ENCODE results near the gene NPAS4. TPM values are rescaled to one million over a fixed set of nuclear protein-coding genes. Genes with fewer than 3 reads are reported as not detected.

NPAS4 gene
- total and polyA plus RNA-seq, 2 of the 13 experiments (the other 11 are each of a cell fraction or from before 2014, with no cell fraction given), result not detected

DNA sequence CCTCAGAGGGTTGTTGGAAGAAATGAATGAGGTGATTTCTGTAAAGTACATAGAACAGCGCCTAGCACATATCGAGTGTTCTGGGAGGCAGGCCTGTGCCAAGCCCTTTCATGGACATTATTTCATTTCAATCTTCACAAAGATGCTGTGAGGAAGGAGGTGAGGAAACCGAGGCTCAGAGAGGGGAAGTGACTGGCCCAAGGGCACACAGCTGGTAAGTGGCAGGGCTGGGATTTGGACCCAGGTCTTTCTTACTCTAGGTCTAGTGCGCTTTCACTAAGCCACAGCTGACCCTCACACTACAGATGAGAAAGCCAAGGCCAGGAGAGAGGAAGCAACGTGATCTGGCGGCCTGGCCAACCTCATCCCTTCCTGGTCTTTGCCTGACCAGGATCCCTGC is 47.9 kb downstream of the NPAS4 start:
- ChIA-PET CTCF (ENCODE audit: low intra/inter-chr PET ratio, low total read pairs) (no interaction called here), POLR2A (interaction anchor here (1.3 to 3.4 kb wide), 2 partner anchors 11 kb away, joined by 11 to 48 read pairs; partner anchors contain the start of gene DPP3)
- Histone ChIP-seq H3K4me1 (ENCODE audit: insufficient read depth, low read length) (peaks cover 26% of the 10 kb centered on the region), H3K9me3 (ENCODE audit: low read length) (no peaks in the 10 kb centered on the region), H3K79me2 (ENCODE audit: insufficient read depth, low read length) (no peaks in the 10 kb centered on the region), H3K9ac (ENCODE audit: insufficient read depth, low read depth, low read length) (no peak overlapping the region), H3K4me2 (ENCODE audit: low read depth, low read length) (no peak overlapping the region), H2AFZ (ENCODE audit: low read length) (no peak overlapping the region), H3K4me3 (replicated peaks in 1 of 3; ENCODE audit: insufficient read depth in 1 of 3, low read depth in 2 of 3, low read length in 3 of 3) (no peak overlapping the region), H4K20me1 (ENCODE audit: insufficient read depth, low read length) (no peaks in the 10 kb centered on the region; the same call in 1 of the 2 replicates), H3K27me3 (ENCODE audit: control insufficient read depth in 1 of 2, insufficient read depth in 2 of 2, low read length in 2 of 2) (peaks cover 0 to 12% of the 10 kb centered on the region in 2 experiments; a peak in 3 of 5 replicates), H3K36me3 (replicated peaks in 1 of 2; ENCODE audit: control insufficient read depth in 1 of 2, insufficient read depth in 2 of 2, low read length in 2 of 2) (peaks cover 0 to 2% of the 10 kb centered on the region in 2 experiments; a peak in 2 of 5 replicates), H3K27ac (ENCODE audit: extremely low read length, insufficient read depth, low read length) (no peak overlapping the region)
- 97% methylated on average over 5 of the region's 6 CpGs for WGBS (ENCODE audit: low lambda C conversion rate)
- ATAC-seq (no peak), DNase-seq (ENCODE audit: low spot score) (no peak), FAIRE-seq (no peak)
- intact Hi-C loops (cut with micrococcal nuclease; ENCODE audit: unreplicated experiment) (no loop called here), in situ Hi-C loops (cut with HindIII; ENCODE audit: extremely low pct_ligation_motif_present, low pct_unique_long_range_greater_than_20kb) (no loop called here)
- no TSS peak for BruUV-seq (replicated peaks)
- TF ChIP-seq ZNF768 (CRISPR knock-in tag; IDR thresholded peaks at IDR 0.05), result peak; percentile 64; the same call in 1 of the 2 replicates
- TF ChIP-seq, protein P1, sequence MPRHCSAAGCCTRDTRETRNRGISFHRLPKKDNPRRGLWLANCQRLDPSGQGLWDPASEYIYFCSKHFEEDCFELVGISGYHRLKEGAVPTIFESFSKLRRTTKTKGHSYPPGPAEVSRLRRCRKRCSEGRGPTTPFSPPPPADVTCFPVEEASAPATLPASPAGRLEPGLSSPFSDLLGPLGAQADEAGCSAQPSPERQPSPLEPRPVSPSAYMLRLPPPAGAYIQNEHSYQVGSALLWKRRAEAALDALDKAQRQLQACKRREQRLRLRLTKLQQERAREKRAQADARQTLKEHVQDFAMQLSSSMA (CRISPR knock-in tag; IDR thresholded peaks at IDR 0.05), result no peak

DNA sequence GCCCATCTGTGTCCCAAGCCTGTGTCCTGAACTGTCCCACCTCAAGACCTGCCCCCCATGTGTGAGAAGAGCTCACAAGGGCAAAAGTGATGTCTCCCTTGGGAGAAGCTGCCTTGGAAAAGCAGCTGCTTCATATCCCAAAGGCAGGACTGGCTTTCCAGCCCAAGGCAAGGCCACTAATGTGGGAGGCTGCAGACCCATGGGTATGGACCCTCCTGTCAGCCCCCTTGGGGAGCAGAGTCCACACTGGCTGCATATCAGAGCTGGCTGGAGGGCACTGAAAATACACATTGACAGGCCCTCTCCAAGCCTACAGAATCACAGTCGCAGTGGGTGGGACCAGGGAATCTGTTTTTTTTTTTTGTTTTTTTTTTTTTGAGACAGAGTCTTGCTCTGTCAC is 48.6 kb downstream of the NPAS4 start:
- in situ Hi-C loops (cut with HindIII; ENCODE audit: extremely low pct_ligation_motif_present, low pct_unique_long_range_greater_than_20kb) (no loop called here), intact Hi-C loops (cut with micrococcal nuclease; ENCODE audit: unreplicated experiment) (no loop called here)
- ChIA-PET CTCF (ENCODE audit: low intra/inter-chr PET ratio, low total read pairs) (no interaction called here), POLR2A (interaction anchor here (1.3 kb wide), 1 partner anchor 11 kb away, joined by 11 read pairs; the partner anchor contains the start of gene DPP3)
- no peaks in the 10 kb centered on the region for H3K79me2 ChIP-seq (ENCODE audit: insufficient read depth, low read length)
- H3K4me1 ChIP-seq (ENCODE audit: insufficient read depth, low read length), result peaks cover 26% of the 10 kb centered on the region
- ATAC-seq (no peak), DNase-seq (ENCODE audit: low spot score) (no peak), FAIRE-seq (no peak)
- BruUV-seq (replicated peaks), result no TSS peak
- peaks cover 0 to 2% of the 10 kb centered on the region in 2 experiments; a peak in 3 of 5 replicates for H3K36me3 ChIP-seq (replicated peaks in 1 of 2; ENCODE audit: control insufficient read depth in 1 of 2, insufficient read depth in 2 of 2, low read length in 2 of 2)
- H2AFZ ChIP-seq (ENCODE audit: low read length), result no peak overlapping the region
- no peak overlapping the region for H3K27ac ChIP-seq (ENCODE audit: extremely low read length, insufficient read depth, low read length)
- WGBS (ENCODE audit: low lambda C conversion rate), result 100% methylated on average over 1 of the region's 1 CpG
- peaks cover 0 to 12% of the 10 kb centered on the region in 2 experiments; a peak in 3 of 5 replicates for H3K27me3 ChIP-seq (ENCODE audit: control insufficient read depth in 1 of 2, insufficient read depth in 2 of 2, low read length in 2 of 2)
- no peaks in the 10 kb centered on the region; the same call in 1 of the 2 replicates for H4K20me1 ChIP-seq (ENCODE audit: insufficient read depth, low read length)
- H3K9ac ChIP-seq (ENCODE audit: insufficient read depth, low read depth, low read length), result no peak overlapping the region
- no peak overlapping the region for H3K4me3 ChIP-seq (replicated peaks in 1 of 3; ENCODE audit: insufficient read depth in 1 of 3, low read depth in 2 of 3, low read length in 3 of 3)
- no peaks in the 10 kb centered on the region for H3K9me3 ChIP-seq (ENCODE audit: low read length)
- H3K4me2 ChIP-seq (ENCODE audit: low read depth, low read length), result no peak overlapping the region
- no peak for TF ChIP-seq ZNF616 (CRISPR knock-in tag; IDR thresholded peaks at IDR 0.05; ENCODE audit: low read depth)
- TF ChIP-seq SP1 (IDR thresholded peaks at IDR 0.05), result no peak
- TF ChIP-seq SP1 (CRISPR knock-in tag; IDR thresholded peaks at IDR 0.05), result no peak
- TF ChIP-seq, protein P2, sequence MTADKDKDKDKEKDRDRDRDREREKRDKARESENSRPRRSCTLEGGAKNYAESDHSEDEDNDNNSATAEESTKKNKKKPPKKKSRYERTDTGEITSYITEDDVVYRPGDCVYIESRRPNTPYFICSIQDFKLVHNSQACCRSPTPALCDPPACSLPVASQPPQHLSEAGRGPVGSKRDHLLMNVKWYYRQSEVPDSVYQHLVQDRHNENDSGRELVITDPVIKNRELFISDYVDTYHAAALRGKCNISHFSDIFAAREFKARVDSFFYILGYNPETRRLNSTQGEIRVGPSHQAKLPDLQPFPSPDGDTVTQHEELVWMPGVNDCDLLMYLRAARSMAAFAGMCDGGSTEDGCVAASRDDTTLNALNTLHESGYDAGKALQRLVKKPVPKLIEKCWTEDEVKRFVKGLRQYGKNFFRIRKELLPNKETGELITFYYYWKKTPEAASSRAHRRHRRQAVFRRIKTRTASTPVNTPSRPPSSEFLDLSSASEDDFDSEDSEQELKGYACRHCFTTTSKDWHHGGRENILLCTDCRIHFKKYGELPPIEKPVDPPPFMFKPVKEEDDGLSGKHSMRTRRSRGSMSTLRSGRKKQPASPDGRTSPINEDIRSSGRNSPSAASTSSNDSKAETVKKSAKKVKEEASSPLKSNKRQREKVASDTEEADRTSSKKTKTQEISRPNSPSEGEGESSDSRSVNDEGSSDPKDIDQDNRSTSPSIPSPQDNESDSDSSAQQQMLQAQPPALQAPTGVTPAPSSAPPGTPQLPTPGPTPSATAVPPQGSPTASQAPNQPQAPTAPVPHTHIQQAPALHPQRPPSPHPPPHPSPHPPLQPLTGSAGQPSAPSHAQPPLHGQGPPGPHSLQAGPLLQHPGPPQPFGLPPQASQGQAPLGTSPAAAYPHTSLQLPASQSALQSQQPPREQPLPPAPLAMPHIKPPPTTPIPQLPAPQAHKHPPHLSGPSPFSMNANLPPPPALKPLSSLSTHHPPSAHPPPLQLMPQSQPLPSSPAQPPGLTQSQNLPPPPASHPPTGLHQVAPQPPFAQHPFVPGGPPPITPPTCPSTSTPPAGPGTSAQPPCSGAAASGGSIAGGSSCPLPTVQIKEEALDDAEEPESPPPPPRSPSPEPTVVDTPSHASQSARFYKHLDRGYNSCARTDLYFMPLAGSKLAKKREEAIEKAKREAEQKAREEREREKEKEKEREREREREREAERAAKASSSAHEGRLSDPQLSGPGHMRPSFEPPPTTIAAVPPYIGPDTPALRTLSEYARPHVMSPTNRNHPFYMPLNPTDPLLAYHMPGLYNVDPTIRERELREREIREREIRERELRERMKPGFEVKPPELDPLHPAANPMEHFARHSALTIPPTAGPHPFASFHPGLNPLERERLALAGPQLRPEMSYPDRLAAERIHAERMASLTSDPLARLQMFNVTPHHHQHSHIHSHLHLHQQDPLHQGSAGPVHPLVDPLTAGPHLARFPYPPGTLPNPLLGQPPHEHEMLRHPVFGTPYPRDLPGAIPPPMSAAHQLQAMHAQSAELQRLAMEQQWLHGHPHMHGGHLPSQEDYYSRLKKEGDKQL (CRISPR knock-in tag; IDR thresholded peaks at IDR 0.05; ENCODE audit: low read depth), result no peak
- no peak for TF ChIP-seq NR1H2 (CRISPR knock-in tag; IDR thresholded peaks at IDR 0.05; ENCODE audit: borderline replicate concordance, low read depth)
- TF ChIP-seq SRY (CRISPR knock-in tag; IDR thresholded peaks at IDR 0.05), result no peak
- no peak for TF ChIP-seq FOXA1 (IDR thresholded peaks at IDR 0.05)
- no peak for TF ChIP-seq FOXA1 (CRISPR knock-in tag; IDR thresholded peaks at IDR 0.05)
- TF ChIP-seq MTA1 (CRISPR knock-in tag; IDR thresholded peaks at IDR 0.05; ENCODE audit: borderline replicate concordance), result no peak

Measured in HepG2 (cell line).